ENCODE data around the gene STARD5.

DNA sequence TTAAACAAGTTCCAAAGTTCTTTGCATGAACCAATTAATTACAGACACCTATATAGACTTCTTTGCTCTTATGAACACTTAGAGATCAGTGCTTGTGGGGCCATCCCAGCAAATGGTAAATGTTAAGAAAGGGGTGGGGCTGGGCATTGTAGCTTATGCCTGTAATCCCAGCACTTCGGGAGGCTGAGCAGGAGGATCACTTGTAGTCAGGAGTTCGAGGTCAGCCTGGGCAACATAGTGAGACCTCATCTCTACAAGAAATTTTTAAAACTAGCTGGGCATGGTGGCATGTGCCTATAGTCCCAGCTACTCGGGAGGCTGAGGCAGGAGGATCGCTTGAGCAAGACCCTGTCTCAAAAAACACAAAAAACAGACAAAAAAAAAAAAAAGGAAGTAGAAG lies 19.4 kb upstream of the STARD5 start:
- TF ChIP-seq CTCF (IDR thresholded peaks at IDR 0.05) (no peak), ZFX (IDR thresholded peaks at IDR 0.05; ENCODE audit: borderline replicate concordance) (no peak)
